HG03060 (cell line): ENCODE data around the gene IL17RC.

Experiments
- ATAC-seq: cut with Tn5 transposase; IDR thresholded peaks from one replicate; pipeline ENCODE4 v1.9.1; 2021; ENCODE audit warnings: low read depth, moderate number of reproducible peaks; ENCODE audit not compliant: unreplicated experiment

IL17RC gene

GRCh38 chr3:9976721-9977709, 60.1 kb downstream of the IL17RC start:
- ATAC-seq = no peak

GRCh38 chr3:9978710-9979305, 61.9 kb downstream of the IL17RC start:
- no peak for ATAC-seq

- no peak for ATAC-seq
Measured at GRCh38 chr3:9980251-9980650, 63.4 kb downstream of the IL17RC start.
